K562 (cell line): ENCODE results near the gene C16orf92. TPM values are rescaled to one million over a fixed set of nuclear protein-coding genes. Genes with fewer than 3 reads are reported as not detected.

Source experiments
- DLX4 ChIP-seq: fragments of 250-450 bp; sonication (Bioruptor Pico); IDR thresholded peaks from 2 replicates; pipeline ENCODE4 v1.6.1; 2021; ENCODE audit warnings: mild to moderate bottlenecking
- EHMT2 ChIP-seq: fragments of 450-650 bp; IDR thresholded peaks from 2 replicates; pipeline ENCODE4 v1.6.1; 2018; ENCODE audit warnings: antibody characterized with exemption
- ELF4 ChIP-seq: fragments of 450-650 bp; formaldehyde crosslinking; IDR thresholded peaks from 2 replicates; pipeline ENCODE4 v1.4.0; 2022; ENCODE audit warnings: missing genetic modification characterization
- ETV1 ChIP-seq: fragments of 450-650 bp; conservative IDR thresholded peaks from 2 replicates; pipeline ENCODE4 v1.6.1; 2016; ENCODE audit warnings: missing genetic modification characterization, control low read depth, low read depth, missing compliant biosample characterization
- HCFC1 ChIP-seq: IDR thresholded peaks from 2 replicates; pipeline ENCODE4 v1.6.1; 2012; ENCODE audit warnings: low read depth, low read length, improper control_type of control experiment
- IRF2 ChIP-seq: sonication (generic); formaldehyde crosslinking; IDR thresholded peaks from 2 replicates; pipeline ENCODE4 v1.8.1; 2022; ENCODE audit warnings: mild to moderate bottlenecking, missing genetic modification reagents
- NKRF ChIP-seq: fragments of 450-650 bp; IDR thresholded peaks from 2 replicates; pipeline ENCODE4 v1.6.1; 2016; ENCODE audit warnings: borderline replicate concordance
- PATZ1 ChIP-seq: fragments of 250-450 bp; sonication (Bioruptor Pico); IDR thresholded peaks from 2 replicates; pipeline ENCODE4 v1.5.0; 2020; ENCODE audit warnings: mild to moderate bottlenecking, borderline replicate concordance
- PKNOX1 ChIP-seq: fragments of 450-650 bp; IDR thresholded peaks from 2 replicates; pipeline ENCODE4 v1.6.1; 2016
- POLR2AphosphoS2 ChIP-seq: IDR thresholded peaks from 2 replicates; pipeline ENCODE4 v1.6.1; 2012; ENCODE audit warnings: low read length, improper control_type of control experiment
- POU5F1 ChIP-seq: fragments of 150-350 bp; IDR thresholded peaks from 2 replicates; pipeline ENCODE4 v1.6.1; 2014; ENCODE audit warnings: borderline replicate concordance, low read length, low read depth, mild to moderate bottlenecking; ENCODE audit not compliant: partially characterized antibody
- RBBP5 ChIP-seq: fragments of 200-600 bp; sonication (generic); IDR thresholded peaks from 2 replicates; pipeline ENCODE4 v1.6.1; 2012; ENCODE audit warnings: borderline replicate concordance, mild to moderate bottlenecking, low read length, control low read depth, inconsistent platforms; ENCODE audit not compliant: insufficient read depth, poor library complexity, severe bottlenecking
- STAT6 ChIP-seq: sonication (generic); formaldehyde crosslinking; IDR thresholded peaks from 2 replicates; pipeline ENCODE4 v1.8.1; 2023; ENCODE audit warnings: mild to moderate bottlenecking, missing genetic modification reagents
- TAF1 ChIP-seq: IDR thresholded peaks from 2 replicates; pipeline ENCODE4 v1.6.1; 2011; ENCODE audit warnings: mild to moderate bottlenecking, low read length, moderate library complexity; ENCODE audit not compliant: insufficient read depth, control insufficient read depth, severe bottlenecking; ENCODE audit errors: extremely low read depth
- TAL1 ChIP-seq: fragments of 450-650 bp; IDR thresholded peaks from 2 replicates; pipeline ENCODE4 v1.6.1; 2016; ENCODE audit warnings: mild to moderate bottlenecking
- TEAD4 ChIP-seq, 2 experiments: sonication (generic) in 1 of 2; formaldehyde crosslinking in 1 of 2; IDR thresholded peaks; 2 replicates each; pipeline versions ENCODE4 v1.6.1 to v1.8.0; 2012 to 2022; ENCODE audit warnings: borderline replicate concordance in 1 of 2, inconsistent platforms in 1 of 2, low read length in 1 of 2, mild to moderate bottlenecking in 1 of 2, missing genetic modification reagents in 1 of 2
- ZNF436 ChIP-seq: fragments of 250-450, 450-650 bp; sonication (Bioruptor Pico); formaldehyde crosslinking; IDR thresholded peaks from 2 replicates; pipeline ENCODE4 v1.7.0; 2020; ENCODE audit warnings: mild to moderate bottlenecking
- ZNF785 ChIP-seq: fragments of 250-450 bp; sonication (Bioruptor Pico); IDR thresholded peaks from 2 replicates; pipeline ENCODE4 v1.4.0; 2020; ENCODE audit warnings: mild to moderate bottlenecking
- polyA plus RNA-seq, 8 experiments: library from polyadenylated mRNA; depleted of rRNA in 4 of 8; stranded (reverse) in 5 of 8; unstranded in 3 of 8; fragments of >200 nt; fragmentation: Nextera tagmentation in 2 of 8; fragmentation: Illumina TruSeq in 1 of 8; extraction: Ambion mirVana in 2 of 8; extraction: Trizol in 1 of 8; gene quantifications; 2 replicates each; pipeline versions ENCODE4 v1.2.1 to v1.2.3, GENCODE V29; 2011 to 2014; ENCODE audit warnings: inconsistent platforms in 1 of 8, missing spikeins in 1 of 8
- total RNA-seq, 7 experiments: library from RNA; depleted of rRNA in 6 of 7; stranded (reverse); fragments of >200 nt in 6 of 7; fragmentation: Illumina TruSeq in 2 of 7; extraction: Trizol in 2 of 7; gene quantifications; 2 replicates each; pipeline versions ENCODE4 v1.2.1 to v1.2.3, GENCODE V29; 2011 to 2021; ENCODE audit warnings: low replicate concordance in 1 of 7

C16orf92 gene
- total and polyA plus RNA-seq, 9 of the 15 experiments (the other 6 are each of a cell fraction or from before 2014, with no cell fraction given) = not detected

GRCh38 chr16:29973384-29974246, 49.4 kb upstream of the C16orf92 start, which contains the start of gene TAOK2 (continued):
- TF ChIP-seq POLR2AphosphoS2 = peak; percentile 92
- peak; percentile 68; the same call in 1 of the 2 replicates for TF ChIP-seq NKRF
- peak; percentile 43 for TF ChIP-seq RBBP5
- TF ChIP-seq TEAD4 (IDR thresholded peaks at IDR 0.05; ENCODE audit: low read length) = peak; percentile 27; the same call in 1 of the 2 replicates
- TF ChIP-seq TEAD4 (CRISPR knock-in tag; IDR thresholded peaks at IDR 0.05; ENCODE audit: borderline replicate concordance) = no peak
- TF ChIP-seq IRF2 (CRISPR knock-in tag) = no peak
- TF ChIP-seq PKNOX1 = peak; percentile 66
- peak; percentile 54 for TF ChIP-seq TAF1
- TF ChIP-seq TAL1 = no peak
- TF ChIP-seq POU5F1 = no peak
- TF ChIP-seq ELF4 = peak; percentile 68; the same call in 1 of the 2 replicates
- peak; percentile 35; the same call in 1 of the 2 replicates for TF ChIP-seq ZNF436 (CRISPR knock-in tag)
- no peak; the same call in 1 of the 2 replicates for TF ChIP-seq STAT6 (CRISPR knock-in tag)
- peak; percentile 52 for TF ChIP-seq HCFC1
- 0 out of 2 replicates have a peak, but pooled peaks have one; percentile 8 for TF ChIP-seq ETV1 (tag)
- no peak for TF ChIP-seq EHMT2
- no peak for TF ChIP-seq PATZ1 (CRISPR knock-in tag)
- TF ChIP-seq DLX4 (CRISPR knock-in tag) = no peak
- no peak for TF ChIP-seq ZNF785 (CRISPR knock-in tag)
